Neuronal stem cell (in vitro differentiated cells): ENCODE measurements around the gene PGA4.
"Not testable (repeated sequence)": the region's sequence is repeated elsewhere in the genome, so short reads cannot be mapped to it uniquely, and the experiment has no call there.

Source experiments
- DNase-seq: peaks from one replicate; pipeline ENCODE4 v3.0.0-alpha.2; 2013; ENCODE audit warnings: low spot score
- H2AFZ ChIP-seq: one replicate; pipeline ENCODE4 v1.6.1; 2013; ENCODE audit warnings: mild to moderate bottlenecking, low read length, inconsistent platforms
- H2AK5ac ChIP-seq: 2 replicates; pipeline ENCODE4 v1.6.1; 2013; ENCODE audit warnings: low read depth, mild to moderate bottlenecking, inconsistent platforms, low read length, moderate library complexity, mixed read lengths
- H2BK120ac ChIP-seq: 2 replicates; pipeline ENCODE4 v1.6.1; 2013; ENCODE audit warnings: low read depth, mild to moderate bottlenecking, inconsistent platforms, low read length, moderate library complexity, mixed read lengths
- H2BK12ac ChIP-seq: one replicate; pipeline ENCODE4 v1.6.1; 2013; ENCODE audit warnings: low read length, inconsistent platforms
- H2BK15ac ChIP-seq: 2 replicates; pipeline ENCODE4 v1.6.1; 2013; ENCODE audit warnings: mild to moderate bottlenecking, low read length, inconsistent platforms, mixed read lengths
- H2BK5ac ChIP-seq: one replicate; pipeline ENCODE4 v1.6.1; 2013; ENCODE audit warnings: inconsistent platforms, mild to moderate bottlenecking, low read length, moderate library complexity
- H3K14ac ChIP-seq: one replicate; pipeline ENCODE4 v1.6.1; 2013; ENCODE audit warnings: low read length, inconsistent platforms
- H3K18ac ChIP-seq: 2 replicates; pipeline ENCODE4 v1.6.1; 2013; ENCODE audit warnings: low read length, inconsistent platforms
- H3K23ac ChIP-seq: 2 replicates; pipeline ENCODE4 v1.6.1; 2013; ENCODE audit warnings: low read depth, mild to moderate bottlenecking, mixed read lengths, low read length, inconsistent platforms; ENCODE audit not compliant: poor library complexity
- H3K27ac ChIP-seq: replicated peaks from 3 replicates; pipeline ENCODE4 v1.5.1; 2013; ENCODE audit warnings: low read length, inconsistent platforms
- H3K27me3 ChIP-seq, 3 experiments: 2 replicates each; pipeline ENCODE4 v1.6.1; 2013; ENCODE audit warnings: low read length in 3 of 3, mild to moderate bottlenecking in 2 of 3, inconsistent platforms in 1 of 3, low read depth in 1 of 3, mixed read lengths in 1 of 3, moderate library complexity in 1 of 3; ENCODE audit not compliant: control insufficient read depth in 3 of 3, insufficient read depth in 3 of 3
- H3K36me3 ChIP-seq, 2 donors: replicated peaks in 1 of 2; 2 replicates each; pipeline ENCODE4 v1.6.1; 2013; ENCODE audit warnings: low read length in 2 of 2; ENCODE audit not compliant: control insufficient read depth in 2 of 2, insufficient read depth in 2 of 2
- H3K4ac ChIP-seq: 2 replicates; pipeline ENCODE4 v1.6.1; 2013; ENCODE audit warnings: inconsistent platforms, mild to moderate bottlenecking, low read length, moderate library complexity
- H3K4me1 ChIP-seq, 2 donors: 1 replicate in 1 of 2; 2 replicates in 1 of 2; pipeline ENCODE4 v1.6.1; 2013; ENCODE audit warnings: low read length in 2 of 2, low read depth in 1 of 2; ENCODE audit not compliant: control insufficient read depth in 2 of 2, insufficient read depth in 1 of 2
- H3K4me2 ChIP-seq: one replicate; pipeline ENCODE4 v1.6.1; 2013; ENCODE audit warnings: mild to moderate bottlenecking, low read length, inconsistent platforms; ENCODE audit not compliant: insufficient read depth, poor library complexity, severe bottlenecking
- H3K4me3 ChIP-seq, 2 donors: 2 replicates each; pipeline ENCODE4 v1.5.1; 2013; ENCODE audit warnings: low read length in 2 of 2, mild to moderate bottlenecking in 2 of 2, inconsistent platforms in 1 of 2, moderate library complexity in 1 of 2
- H3K79me1 ChIP-seq: one replicate; pipeline ENCODE4 v1.6.1; 2013; ENCODE audit warnings: low read depth, mild to moderate bottlenecking, inconsistent platforms, low read length, moderate library complexity
- H3K9ac ChIP-seq: one replicate; pipeline ENCODE4 v1.6.1; 2013; ENCODE audit warnings: mild to moderate bottlenecking, low read depth, low read length, inconsistent platforms; ENCODE audit not compliant: poor library complexity
- H3K9me3 ChIP-seq, 2 donors: replicated peaks in 1 of 2; 2 replicates each; pipeline versions ENCODE3 to v1.6.1; 2013; ENCODE audit warnings: low read length in 2 of 2, mild to moderate bottlenecking in 2 of 2, inconsistent platforms in 1 of 2, low read depth in 1 of 2, mixed read lengths in 1 of 2, moderate library complexity in 1 of 2; ENCODE audit not compliant: control insufficient read depth in 2 of 2, insufficient read depth in 1 of 2
- H4K8ac ChIP-seq: one replicate; pipeline ENCODE4 v1.6.1; 2013; ENCODE audit warnings: low read depth, mild to moderate bottlenecking, inconsistent platforms, low read length, moderate library complexity
- H4K91ac ChIP-seq: one replicate; pipeline ENCODE4 v1.6.1; 2013; ENCODE audit warnings: low read length, low read depth, mild to moderate bottlenecking, inconsistent platforms; ENCODE audit not compliant: poor library complexity
- WGBS, 2 donors: extraction: QIAGEN DNeasy Blood & Tissue Kit; methylation state at CpG; one replicate each; pipeline ENCODE4 v1.1.7; 2013; ENCODE audit warnings: missing lambda C conversion rate in 2 of 2, mixed read lengths in 1 of 2; ENCODE audit not compliant: insufficient read length in 2 of 2, insufficient replicate concordance in 1 of 2; ENCODE audit errors: extremely low coverage in 2 of 2; 5-methylcytosine and 5-hydroxymethylcytosine counted together

Gene PGA4

GRCh38 chr11:61229458-61229857 is 7.3 kb downstream of the PGA4 start:
- DNase-seq, H3K27me3 ChIP-seq, H3K36me3 ChIP-seq, H2BK12ac ChIP-seq, H2BK5ac ChIP-seq, H3K4me3 ChIP-seq, H3K4me1 ChIP-seq, H3K9me3 ChIP-seq, H3K9ac ChIP-seq, H3K14ac ChIP-seq, H3K23ac ChIP-seq, H3K27ac ChIP-seq, H3K18ac ChIP-seq, H3K4me2 ChIP-seq, H4K91ac ChIP-seq, H4K8ac ChIP-seq, H2BK15ac ChIP-seq, H2AK5ac ChIP-seq, H3K79me1 ChIP-seq, H3K4ac ChIP-seq, H2BK120ac ChIP-seq, H2AFZ ChIP-seq: not testable (repeated sequence)
- WGBS, 2 donors: no CpG with 5 or more reads among the region's 6 CpGs

GRCh38 chr11:61231033-61231432 is 8.9 kb downstream of the PGA4 start:
- not testable (repeated sequence) for H3K4me2 ChIP-seq, H2BK15ac ChIP-seq, H4K91ac ChIP-seq, H3K4me1 ChIP-seq, H2AFZ ChIP-seq, DNase-seq, H3K9ac ChIP-seq, H2AK5ac ChIP-seq, H3K18ac ChIP-seq, H2BK120ac ChIP-seq, H3K14ac ChIP-seq, H4K8ac ChIP-seq, H3K27me3 ChIP-seq, H3K79me1 ChIP-seq, H2BK12ac ChIP-seq, H3K27ac ChIP-seq, H3K9me3 ChIP-seq, H2BK5ac ChIP-seq, H3K23ac ChIP-seq, H3K36me3 ChIP-seq, H3K4me3 ChIP-seq, H3K4ac ChIP-seq
- WGBS, 2 donors: no CpG with 5 or more reads among the region's 15 CpGs

- not testable (repeated sequence) for H3K27ac ChIP-seq, DNase-seq, H3K9me3 ChIP-seq, H3K4me1 ChIP-seq, H3K9ac ChIP-seq, H3K4ac ChIP-seq, H3K36me3 ChIP-seq, H2AFZ ChIP-seq, H2BK12ac ChIP-seq, H2BK5ac ChIP-seq, H2BK15ac ChIP-seq, H3K79me1 ChIP-seq, H4K8ac ChIP-seq, H2AK5ac ChIP-seq, H3K14ac ChIP-seq, H3K4me2 ChIP-seq, H3K4me3 ChIP-seq, H2BK120ac ChIP-seq, H3K27me3 ChIP-seq, H3K23ac ChIP-seq, H3K18ac ChIP-seq, H4K91ac ChIP-seq
- no CpG with 5 or more reads among the region's 5 CpGs for WGBS, 2 donors
These were observed 9.4 kb downstream of the PGA4 start for GRCh38 chr11:61231585-61231984.

- no CpG with 5 or more reads among the region's 3 CpGs for WGBS, 2 donors
- DNase-seq, H2BK5ac ChIP-seq, H3K4me3 ChIP-seq, H3K23ac ChIP-seq, H3K79me1 ChIP-seq, H2BK12ac ChIP-seq, H3K27ac ChIP-seq, H2BK15ac ChIP-seq, H3K9me3 ChIP-seq, H3K4ac ChIP-seq, H4K91ac ChIP-seq, H4K8ac ChIP-seq, H3K14ac ChIP-seq, H3K9ac ChIP-seq, H3K4me1 ChIP-seq, H3K36me3 ChIP-seq, H3K27me3 ChIP-seq, H2BK120ac ChIP-seq, H3K18ac ChIP-seq, H2AFZ ChIP-seq, H2AK5ac ChIP-seq, H3K4me2 ChIP-seq: not testable (repeated sequence)
These were observed 10.5 kb downstream of the PGA4 start for GRCh38 chr11:61232548-61233145.
